Prostate gland (tissue), 2 donors: ENCODE measurements around the gene FNDC10. TPM values are rescaled to one million over a fixed set of nuclear protein-coding genes. Genes with fewer than 3 reads are reported as not detected.

Experiments
- DNase-seq: peaks from one replicate; pipeline ENCODE4 v3.0.0-alpha.2; 2019; ENCODE audit warnings: low spot score
- H3K27ac ChIP-seq, 2 donors: fragments of 200-600 bp; sonication (generic); 2 replicates each; pipeline ENCODE4 v1.5.1; 2017 to 2019
- H3K27me3 ChIP-seq: fragments of 200-600 bp; sonication (generic); replicated peaks from 2 replicates; pipeline ENCODE4 v1.5.1; 2019; ENCODE audit not compliant: insufficient read depth
- H3K36me3 ChIP-seq, 2 donors: fragments of 200-600 bp; sonication (generic); 1 replicate in 1 of 2; 2 replicates in 1 of 2; pipeline versions ENCODE4 v1.5.1 to v1.8.1; 2017 to 2019
- H3K4me1 ChIP-seq: fragments of 200-600 bp; sonication (generic); replicated peaks from 2 replicates; pipeline ENCODE4 v1.5.1; 2019
- H3K4me3 ChIP-seq, 2 donors: fragments of 200-600 bp; sonication (generic); 2 replicates each; pipeline ENCODE4 v1.5.1; 2017 to 2019
- H3K9me3 ChIP-seq: fragments of 200-600 bp; sonication (generic); 2 replicates; pipeline ENCODE4 v1.5.1; 2017
- POLR2A ChIP-seq: fragments of 450-650 bp; IDR thresholded peaks from one replicate; pipeline ENCODE4 v1.6.1; 2016; ENCODE audit warnings: antibody characterized with exemption, mild to moderate bottlenecking
- POLR2AphosphoS5 ChIP-seq: sonication (generic); formaldehyde crosslinking; IDR thresholded peaks from one replicate; pipeline ENCODE4 v1.6.1; 2017; ENCODE audit warnings: antibody characterized with exemption
- WGBS: methylation state at CpG from one replicate; pipeline ENCODE4 v1.1.5; 2018; 5-methylcytosine and 5-hydroxymethylcytosine counted together
- intact Hi-C: fragments of 100-400 bp; cut with DNase I; formaldehyde crosslinking; loops from one replicate; pipeline ENCODE4 v1.14.2; 2022
- total RNA-seq, 2 donors: library from RNA; depleted of rRNA; stranded (reverse); fragments of >200 nt; gene quantifications; one replicate each; pipeline ENCODE4 v1.1.0, GENCODE V29; 2016
- TF ChIP-seq, protein P1 (sequence below), 4 experiments: fragments of 200-600 bp in 2 of 4; fragments of 450-650 bp in 2 of 4; sonication (generic) in 2 of 4; IDR thresholded peaks; 1 replicate in 3 of 4; 2 replicates in 1 of 4; pipeline ENCODE4 v1.5.1; 2016 to 2019; ENCODE audit warnings: antibody characterized with exemption in 4 of 4, mild to moderate bottlenecking in 2 of 4, moderate library complexity in 2 of 4

FNDC10 gene
- total RNA-seq, 2 donors from 2014 or later = 3.5 to 33.3 TPM

DNA sequence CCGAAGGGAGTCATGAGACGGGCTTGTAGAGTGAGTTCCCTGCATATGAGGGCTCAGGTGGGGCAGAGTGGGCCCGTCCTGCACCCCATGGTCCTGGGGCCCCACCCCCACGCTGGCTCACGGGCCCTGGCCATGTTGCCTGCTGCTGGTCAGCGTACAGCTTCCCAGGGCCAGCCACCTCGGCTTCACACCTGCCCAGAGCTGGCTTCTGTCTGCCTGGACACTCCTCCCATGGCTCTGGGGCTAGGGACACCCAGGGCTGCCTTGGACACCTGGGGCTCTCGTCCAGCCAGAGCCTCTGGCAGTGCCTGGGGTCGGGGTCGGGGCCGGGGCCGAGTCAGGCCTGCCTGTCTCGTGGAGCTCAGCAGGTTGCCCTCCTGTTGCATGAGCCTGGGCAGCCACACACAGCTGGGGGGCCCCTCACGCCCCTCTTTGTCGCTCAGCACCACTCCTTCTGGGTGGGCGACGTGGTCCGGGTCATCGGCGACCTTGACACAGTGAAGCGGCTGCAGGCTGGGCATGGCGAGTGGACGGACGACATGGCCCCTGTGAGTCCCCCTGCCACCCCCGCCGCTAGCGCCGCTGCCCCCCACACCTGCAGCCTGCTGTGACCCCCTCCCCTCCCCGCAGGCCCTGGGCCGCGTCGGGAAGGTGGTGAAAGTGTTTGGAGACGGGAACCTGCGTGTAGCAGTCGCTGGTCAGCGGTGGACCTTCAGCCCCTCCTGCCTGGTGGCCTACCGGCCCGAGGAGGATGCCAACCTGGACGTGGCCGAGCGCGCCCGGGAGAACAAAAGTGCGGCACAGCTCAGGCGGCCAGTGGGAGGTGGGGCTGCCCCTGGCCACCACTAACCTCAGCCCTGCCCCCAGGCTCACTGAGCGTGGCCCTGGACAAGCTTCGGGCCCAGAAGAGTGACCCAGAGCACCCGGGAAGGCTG lies 26.5 kb upstream of the FNDC10 start:
- Histone ChIP-seq H3K9me3 (no peaks in the 10 kb centered on the region), H3K4me1 (no peaks in the 10 kb centered on the region), H3K27me3 (peaks cover 2% of the 10 kb centered on the region), H3K4me3 (no peak overlapping the region), H3K27ac (no peak overlapping the region), H3K36me3 (no peaks in the 10 kb centered on the region)
- TF ChIP-seq POLR2AphosphoS5 (no peak), POLR2A (no peak)
- TF ChIP-seq, protein P1, sequence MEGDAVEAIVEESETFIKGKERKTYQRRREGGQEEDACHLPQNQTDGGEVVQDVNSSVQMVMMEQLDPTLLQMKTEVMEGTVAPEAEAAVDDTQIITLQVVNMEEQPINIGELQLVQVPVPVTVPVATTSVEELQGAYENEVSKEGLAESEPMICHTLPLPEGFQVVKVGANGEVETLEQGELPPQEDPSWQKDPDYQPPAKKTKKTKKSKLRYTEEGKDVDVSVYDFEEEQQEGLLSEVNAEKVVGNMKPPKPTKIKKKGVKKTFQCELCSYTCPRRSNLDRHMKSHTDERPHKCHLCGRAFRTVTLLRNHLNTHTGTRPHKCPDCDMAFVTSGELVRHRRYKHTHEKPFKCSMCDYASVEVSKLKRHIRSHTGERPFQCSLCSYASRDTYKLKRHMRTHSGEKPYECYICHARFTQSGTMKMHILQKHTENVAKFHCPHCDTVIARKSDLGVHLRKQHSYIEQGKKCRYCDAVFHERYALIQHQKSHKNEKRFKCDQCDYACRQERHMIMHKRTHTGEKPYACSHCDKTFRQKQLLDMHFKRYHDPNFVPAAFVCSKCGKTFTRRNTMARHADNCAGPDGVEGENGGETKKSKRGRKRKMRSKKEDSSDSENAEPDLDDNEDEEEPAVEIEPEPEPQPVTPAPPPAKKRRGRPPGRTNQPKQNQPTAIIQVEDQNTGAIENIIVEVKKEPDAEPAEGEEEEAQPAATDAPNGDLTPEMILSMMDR (IDR thresholded peaks at IDR 0.05) = no peak
- intact Hi-C loops = loop anchor here (10.0 kb wide), 1 partner anchor 48 kb away; no protein-coding TSS in a partner anchor
- 96% methylated on average over 30 of the region's 48 CpGs for WGBS
- no peak for DNase-seq

DNA sequence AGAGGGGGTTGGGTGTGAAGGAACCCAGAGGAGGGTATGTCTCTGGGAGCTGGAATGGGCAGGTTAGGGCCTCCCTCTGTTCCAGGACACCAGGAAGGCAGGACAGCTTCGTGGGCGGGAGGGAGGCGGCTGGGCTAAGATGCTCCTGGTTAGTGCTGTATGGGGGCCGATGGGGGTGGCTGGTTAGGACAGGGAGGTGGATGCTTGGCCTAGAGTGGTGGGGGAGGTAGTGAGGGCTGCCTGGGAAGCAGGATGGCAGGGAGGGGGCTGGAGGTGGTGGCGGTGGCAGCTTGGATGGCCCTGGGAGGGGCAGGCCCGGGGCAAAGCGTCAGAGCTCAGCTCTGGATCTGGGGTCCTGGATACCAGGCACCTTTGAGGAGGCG lies 25.9 kb upstream of the FNDC10 start:
- WGBS = 94% methylated on average over 8 of the region's 8 CpGs
- TF ChIP-seq POLR2A (no peak), POLR2AphosphoS5 (no peak)
- TF ChIP-seq, protein P1 (IDR thresholded peaks at IDR 0.05) = no peak
- Histone ChIP-seq H3K9me3 (no peaks in the 10 kb centered on the region), H3K4me1 (no peaks in the 10 kb centered on the region), H3K36me3 (no peaks in the 10 kb centered on the region), H3K27ac (no peak overlapping the region), H3K4me3 (no peak overlapping the region), H3K27me3 (no peaks in the 10 kb centered on the region)
- no peak for DNase-seq
- intact Hi-C loops = loop anchor here (10.0 kb wide), 1 partner anchor 49 kb away; no protein-coding TSS in a partner anchor

DNA sequence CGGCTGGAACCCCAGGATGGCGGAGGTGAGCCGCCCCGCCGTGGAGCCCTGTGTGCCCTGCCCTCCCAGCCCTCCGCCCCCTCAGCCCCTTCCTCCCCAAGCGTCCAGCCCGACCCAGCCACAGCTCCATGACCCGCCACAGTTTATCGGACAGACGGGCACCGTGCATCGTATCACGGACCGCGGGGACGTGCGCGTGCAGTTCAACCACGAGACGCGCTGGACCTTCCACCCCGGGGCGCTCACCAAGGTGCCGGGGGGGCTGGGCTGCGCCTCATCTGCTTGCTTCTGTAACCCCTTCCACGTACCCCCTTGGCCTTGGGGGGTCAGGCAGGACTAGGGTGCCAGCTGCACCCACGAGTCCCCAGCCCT lies 25.5 kb upstream of the FNDC10 start:
- H3K27me3 ChIP-seq = no peaks in the 10 kb centered on the region
- H3K9me3 ChIP-seq = no peaks in the 10 kb centered on the region
- H3K4me1 ChIP-seq = no peaks in the 10 kb centered on the region
- no peak for DNase-seq
- intact Hi-C loops = loop anchor here (10.0 kb wide), 1 partner anchor 49 kb away; no protein-coding TSS in a partner anchor
- H3K36me3 ChIP-seq = no peaks in the 10 kb centered on the region
- 93% methylated on average over 28 of the region's 28 CpGs for WGBS
- no peak for TF ChIP-seq POLR2A
- TF ChIP-seq POLR2AphosphoS5 = no peak
- TF ChIP-seq, protein P1 (IDR thresholded peaks at IDR 0.05) = no peak
- no peak overlapping the region for H3K27ac ChIP-seq
- no peak overlapping the region for H3K4me3 ChIP-seq

DNA sequence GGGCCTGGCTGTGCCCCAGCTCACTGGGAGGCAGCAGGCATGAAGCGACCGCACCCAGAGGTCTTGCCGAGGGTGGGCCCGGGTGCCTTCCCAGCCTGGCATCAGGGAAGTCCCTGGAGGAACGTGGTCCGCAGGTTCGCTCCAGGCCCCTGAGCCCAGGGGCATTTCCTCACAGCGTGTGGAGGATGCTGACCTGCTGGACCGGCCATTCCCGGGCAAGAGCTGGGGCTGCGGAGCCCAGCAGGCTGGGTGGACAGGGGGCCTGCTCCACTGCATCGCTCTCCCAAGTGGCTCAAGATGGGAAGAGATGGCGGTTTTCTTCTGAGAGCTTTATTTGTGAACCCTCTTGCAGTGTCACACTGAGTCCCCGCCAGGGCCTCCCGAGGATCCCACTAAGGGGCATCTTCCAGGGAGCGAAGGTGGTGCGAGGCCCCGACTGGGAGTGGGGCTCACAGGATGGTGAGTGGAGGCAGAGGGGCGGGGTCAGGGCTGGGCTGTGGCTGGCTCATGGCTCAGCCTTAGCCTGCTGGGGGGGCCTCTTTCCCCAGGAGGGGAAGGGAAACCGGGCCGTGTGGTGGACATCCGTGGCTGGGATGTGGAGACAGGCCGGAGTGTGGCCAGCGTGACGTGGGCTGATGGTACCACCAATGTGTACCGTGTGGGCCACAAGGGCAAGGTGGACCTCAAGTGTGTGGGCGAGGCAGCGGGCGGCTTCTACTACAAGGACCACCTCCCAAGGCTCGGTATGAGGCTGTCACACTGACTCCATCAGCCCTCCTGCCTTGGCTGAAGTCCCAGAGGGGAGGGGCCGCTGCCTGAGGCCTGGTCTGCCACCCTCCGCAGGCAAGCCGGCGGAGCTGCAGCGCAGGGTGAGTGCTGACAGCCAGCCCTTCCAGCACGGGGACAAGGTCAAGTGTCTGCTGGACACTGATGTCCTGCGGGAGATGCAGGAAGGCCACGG lies 24.8 kb upstream of the FNDC10 start:
- intact Hi-C loops = loop anchor here (10.0 kb wide), 1 partner anchor 50 kb away; no protein-coding TSS in a partner anchor
- TF ChIP-seq POLR2A (no peak), POLR2AphosphoS5 (no peak)
- TF ChIP-seq, protein P1 (IDR thresholded peaks at IDR 0.05) = no peak
- no peaks in the 10 kb centered on the region for H3K4me1 ChIP-seq
- 81% methylated on average over 35 of the region's 38 CpGs for WGBS
- H3K27me3 ChIP-seq = no peaks in the 10 kb centered on the region
- no peak overlapping the region for H3K27ac ChIP-seq
- H3K36me3 ChIP-seq = no peaks in the 10 kb centered on the region
- no peak overlapping the region for H3K4me3 ChIP-seq
- DNase-seq = no peak
- H3K9me3 ChIP-seq = no peaks in the 10 kb centered on the region
